Lower leg skin (tissue), 4 donors: Measurements from ENCODE around the gene KLHL14. TPM values are rescaled to one million over a fixed set of nuclear protein-coding genes. Genes with fewer than 3 reads are reported as not detected.

Experiments
- DNase-seq, 2 donors: peaks; one replicate each; pipeline ENCODE4 v3.0.0-alpha.2; 2019; ENCODE audit warnings: low spot score in 2 of 2
- H3K4me3 ChIP-seq: fragments of 200-600 bp; sonication (generic); 2 replicates; pipeline ENCODE4 v1.5.1; 2017; ENCODE audit warnings: mild to moderate bottlenecking, low read depth; ENCODE audit not compliant: poor library complexity, severe bottlenecking
- POLR2A ChIP-seq, 2 donors: fragments of 450-650 bp; IDR thresholded peaks; one replicate each; pipeline ENCODE4 v1.6.1; 2016 to 2017; ENCODE audit warnings: antibody characterized with exemption in 2 of 2, mild to moderate bottlenecking in 1 of 2, moderate library complexity in 1 of 2
- WGBS, 2 donors: methylation state at CpG; one replicate each; pipeline ENCODE4 v1.1.5; 2018; 5-methylcytosine and 5-hydroxymethylcytosine counted together
- intact Hi-C: fragments of 100-400 bp; cut with DNase I; formaldehyde crosslinking; loops from one replicate; pipeline ENCODE4 v1.15.0; 2023; ENCODE audit warnings: low total_unique reads
- total RNA-seq, 4 donors: library from RNA; depleted of rRNA; stranded (reverse); fragments of >200 nt; gene quantifications; one replicate each; pipeline ENCODE4 v1.1.0, GENCODE V29; 2016
- TF ChIP-seq, protein P1 (sequence below), 3 donors: fragments of 450-650 bp; IDR thresholded peaks; one replicate each; pipeline ENCODE4 v1.5.1; 2016; ENCODE audit warnings: antibody characterized with exemption in 3 of 3, mild to moderate bottlenecking in 3 of 3, moderate library complexity in 2 of 3

The KLHL14 gene
- total RNA-seq, 4 donors from 2014 or later: not detected

DNA sequence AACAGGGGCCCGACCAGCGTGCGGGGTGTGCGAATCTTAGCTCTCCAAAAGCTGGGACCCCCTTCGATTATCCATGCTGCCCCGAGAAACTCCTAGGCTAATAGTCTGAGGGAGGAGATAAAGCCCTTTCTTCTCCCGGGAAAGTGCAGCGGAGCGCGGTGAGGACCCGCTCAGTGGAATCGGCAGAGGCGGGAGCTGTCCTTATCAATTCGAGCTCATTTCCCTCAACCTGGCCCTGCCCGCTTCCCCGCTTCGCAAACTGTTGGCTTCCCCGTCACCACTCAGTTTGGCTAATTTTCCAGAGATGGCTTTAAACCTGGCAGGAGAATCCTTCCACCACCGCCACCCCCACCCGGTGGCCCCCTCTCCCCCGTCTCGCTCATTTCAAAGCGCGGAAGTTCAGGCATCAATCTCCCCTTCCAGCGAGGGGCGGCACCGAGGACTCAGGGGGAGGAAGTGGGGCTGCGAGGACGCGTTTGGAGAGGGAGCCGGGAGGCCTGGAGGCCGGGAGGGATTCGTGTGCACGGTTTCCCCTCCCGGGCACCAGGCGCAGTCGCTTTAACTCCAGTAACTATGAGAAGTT lies 1.6 kb downstream of the KLHL14 start:
- TF ChIP-seq, protein P1, sequence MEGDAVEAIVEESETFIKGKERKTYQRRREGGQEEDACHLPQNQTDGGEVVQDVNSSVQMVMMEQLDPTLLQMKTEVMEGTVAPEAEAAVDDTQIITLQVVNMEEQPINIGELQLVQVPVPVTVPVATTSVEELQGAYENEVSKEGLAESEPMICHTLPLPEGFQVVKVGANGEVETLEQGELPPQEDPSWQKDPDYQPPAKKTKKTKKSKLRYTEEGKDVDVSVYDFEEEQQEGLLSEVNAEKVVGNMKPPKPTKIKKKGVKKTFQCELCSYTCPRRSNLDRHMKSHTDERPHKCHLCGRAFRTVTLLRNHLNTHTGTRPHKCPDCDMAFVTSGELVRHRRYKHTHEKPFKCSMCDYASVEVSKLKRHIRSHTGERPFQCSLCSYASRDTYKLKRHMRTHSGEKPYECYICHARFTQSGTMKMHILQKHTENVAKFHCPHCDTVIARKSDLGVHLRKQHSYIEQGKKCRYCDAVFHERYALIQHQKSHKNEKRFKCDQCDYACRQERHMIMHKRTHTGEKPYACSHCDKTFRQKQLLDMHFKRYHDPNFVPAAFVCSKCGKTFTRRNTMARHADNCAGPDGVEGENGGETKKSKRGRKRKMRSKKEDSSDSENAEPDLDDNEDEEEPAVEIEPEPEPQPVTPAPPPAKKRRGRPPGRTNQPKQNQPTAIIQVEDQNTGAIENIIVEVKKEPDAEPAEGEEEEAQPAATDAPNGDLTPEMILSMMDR (IDR thresholded peaks at IDR 0.05): no peak
- no peak for TF ChIP-seq POLR2A (IDR thresholded peaks at IDR 0.05)
- DNase-seq: peak in 1 of 2 donors; percentile 84
- H3K4me3 ChIP-seq: no peak overlapping the region
- intact Hi-C loops: no loop called here
- 0 to 1% methylated on average over 34 to 37 of the region's 37 CpGs for WGBS, 2 donors

- TF ChIP-seq, protein P1 (IDR thresholded peaks at IDR 0.05): no peak
- no peak for TF ChIP-seq POLR2A (IDR thresholded peaks at IDR 0.05)
- intact Hi-C loops: no loop called here
- H3K4me3 ChIP-seq: no peak overlapping the region
- WGBS, 2 donors: 2 to 4% methylated on average over 22 to 34 of the region's 34 CpGs
- no peak for DNase-seq
These were observed 2.1 kb downstream of the KLHL14 start for GRCh38 chr18:32770666-32771168.

DNA sequence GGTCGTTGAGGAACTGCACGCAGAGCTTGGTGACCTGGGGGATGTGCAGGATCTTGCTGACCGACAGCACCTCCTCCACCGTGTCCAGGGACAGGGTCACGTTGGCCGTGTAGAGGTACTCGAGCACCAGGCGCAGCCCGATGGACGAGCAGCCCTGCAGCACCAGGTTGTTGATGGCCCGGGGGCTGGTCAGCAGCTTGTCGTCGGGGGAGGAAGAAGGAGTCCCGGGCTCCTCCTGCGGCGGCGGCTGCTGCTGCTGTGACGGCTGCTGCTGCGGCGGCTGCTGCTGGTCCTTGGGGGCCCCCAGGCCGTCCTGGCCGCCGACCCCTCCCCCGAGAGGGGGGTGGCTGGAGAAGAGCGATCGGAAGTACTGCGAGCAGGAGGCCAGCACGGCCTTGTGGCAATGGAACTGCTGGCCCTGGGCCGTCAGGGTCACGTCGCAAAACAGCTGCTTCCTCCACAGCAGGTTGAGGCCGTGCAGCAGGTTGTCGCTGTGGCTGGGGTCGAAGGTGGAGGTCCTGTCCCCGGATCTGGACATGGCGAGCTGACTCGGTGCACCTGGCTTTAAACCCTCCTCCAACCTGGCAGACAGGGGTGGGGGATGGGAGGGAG lies 2.7 kb downstream of the KLHL14 start:
- no peak overlapping the region for H3K4me3 ChIP-seq
- intact Hi-C loops: no loop called here
- WGBS, 2 donors: 0 to 2% methylated on average over 11 to 29 of the region's 37 CpGs
- no peak for TF ChIP-seq POLR2A (IDR thresholded peaks at IDR 0.05)
- TF ChIP-seq, protein P1 (IDR thresholded peaks at IDR 0.05): no peak
- peak in 1 of 2 donors; percentile 83 for DNase-seq

GRCh38 chr18:32769586-32770053 lies 3.2 kb downstream of the KLHL14 start:
- H3K4me3 ChIP-seq: no peak overlapping the region
- peak in 1 of 2 donors; percentile 82 for DNase-seq
- intact Hi-C loops: no loop called here
- TF ChIP-seq, protein P1 (IDR thresholded peaks at IDR 0.05): no peak
- TF ChIP-seq POLR2A (IDR thresholded peaks at IDR 0.05): no peak
- WGBS, 2 donors: 9 to 19% methylated on average over 6 to 8 of the region's 31 CpGs

DNA sequence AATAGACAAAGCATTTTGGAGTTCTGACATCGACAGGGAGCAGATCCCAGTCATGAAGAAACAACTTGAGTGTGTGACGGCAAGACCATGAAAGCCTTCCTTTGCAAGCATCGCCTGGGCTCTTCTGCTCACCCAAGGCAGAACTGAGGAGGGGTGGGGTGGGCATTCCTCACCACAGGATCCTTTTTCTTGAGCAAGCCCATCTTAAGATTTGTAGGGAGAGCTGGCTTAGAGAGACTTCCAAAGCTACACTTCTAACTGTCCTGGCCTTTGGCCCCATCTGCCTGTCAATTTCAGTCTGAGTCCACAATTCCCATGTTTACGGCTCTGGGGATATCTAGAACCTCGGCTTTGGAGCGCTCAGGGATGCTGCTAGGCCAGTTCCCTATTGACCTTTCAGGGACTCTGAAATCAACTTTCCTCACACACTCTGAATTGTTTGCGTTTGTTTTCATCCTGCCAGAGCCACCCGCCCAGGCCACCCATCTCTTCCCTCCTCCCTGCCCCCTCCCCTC lies 3.7 kb downstream of the KLHL14 start:
- 38 to 48% methylated on average over 8 of the region's 8 CpGs for WGBS, 2 donors
- intact Hi-C loops: no loop called here
- TF ChIP-seq, protein P1 (IDR thresholded peaks at IDR 0.05): no peak
- TF ChIP-seq POLR2A (IDR thresholded peaks at IDR 0.05): no peak
- no peak overlapping the region for H3K4me3 ChIP-seq
- no peak for DNase-seq
